NB4 (cell line): ENCODE data around the gene CLPTM1L.

Experiments
- DNase-seq: peaks from one replicate; pipeline ENCODE4 v3.0.0; 2010; ENCODE audit warnings: low read depth
- H3K4me3 ChIP-seq: one replicate; pipeline ENCODE4 v1.5.1; 2011; ENCODE audit warnings: mild to moderate bottlenecking, low read depth, low read length, moderate library complexity
- CTCF ChIP-seq: IDR thresholded peaks from one replicate; pipeline ENCODE4 v1.5.1; 2012; ENCODE audit warnings: low read depth, low read length
- MAX ChIP-seq: IDR thresholded peaks from 2 replicates; pipeline ENCODE4 v1.6.1; 2011; ENCODE audit warnings: low read depth, low read length
- MYC ChIP-seq: IDR thresholded peaks from 2 replicates; pipeline ENCODE4 v1.6.1; 2011; ENCODE audit warnings: low read depth, low read length
- POLR2A ChIP-seq: IDR thresholded peaks from 2 replicates; pipeline ENCODE4 v1.6.1; 2011; ENCODE audit warnings: mild to moderate bottlenecking; ENCODE audit not compliant: insufficient read length; ENCODE audit errors: extremely low read depth

Gene CLPTM1L

GRCh38 chr5:1387059-1387755 is 42.3 kb upstream of the CLPTM1L start:
- no peak for DNase-seq

GRCh38 chr5:1386274-1386717 is 41.4 kb upstream of the CLPTM1L start:
- peak; percentile 61 for DNase-seq
- TF ChIP-seq MAX (peak; percentile 80), MYC (no peak; the same call in 1 of the 2 replicates)
- peak overlapping the region; percentile 54 for H3K4me3 ChIP-seq

More at GRCh38 chr5:1387059-1387755, 42.3 kb upstream of the CLPTM1L start:
- no peak overlapping the region for H3K4me3 ChIP-seq
- no peak for TF ChIP-seq MYC
- no peak for TF ChIP-seq CTCF
- TF ChIP-seq MAX, result no peak
- no peak for TF ChIP-seq POLR2A

GRCh38 chr5:1385395-1386273 is 40.7 kb upstream of the CLPTM1L start:
- TF ChIP-seq MAX, result peak; percentile 68
- peak; percentile 84 for TF ChIP-seq POLR2A
- no peak for TF ChIP-seq CTCF
- peak; percentile 83 for TF ChIP-seq MYC
- peak overlapping the region; percentile 54 for H3K4me3 ChIP-seq
- DNase-seq, result peak; percentile 86

- TF ChIP-seq CTCF, result no peak
- TF ChIP-seq MYC, result no peak
- TF ChIP-seq POLR2A, result no peak
- no peak for TF ChIP-seq MAX
- H3K4me3 ChIP-seq, result no peak overlapping the region
- no peak for DNase-seq
Observed at GRCh38 chr5:1384521-1384920, 39.6 kb upstream of the CLPTM1L start.

- DNase-seq, result no peak
- H3K4me3 ChIP-seq, result no peak overlapping the region
- TF ChIP-seq MAX (no peak), CTCF (no peak), MYC (no peak), POLR2A (no peak)
Observed at GRCh38 chr5:1383886-1384401, 39.0 kb upstream of the CLPTM1L start.

GRCh38 chr5:1383344-1383743 is 38.4 kb upstream of the CLPTM1L start:
- DNase-seq, result no peak
- TF ChIP-seq MAX (no peak), POLR2A (no peak), MYC (no peak), CTCF (no peak)
- no peak overlapping the region for H3K4me3 ChIP-seq
